DOHH2 (cell line): ENCODE data around the gene GALNT2.

Source experiments
- CTCF ChIP-seq: fragments of 200-600 bp; sonication (generic); IDR thresholded peaks from one replicate; pipeline ENCODE4 v1.5.1; 2014; ENCODE audit warnings: antibody characterized with exemption, mild to moderate bottlenecking, low read depth, low read length; ENCODE audit not compliant: poor library complexity, severe bottlenecking
- EZH2phosphoT487 ChIP-seq: fragments of 200-600 bp; sonication (generic); IDR thresholded peaks from 2 replicates; pipeline ENCODE4 v1.6.1; 2017; ENCODE audit warnings: borderline replicate concordance, mild to moderate bottlenecking, antibody characterized with exemption, low read length, moderate library complexity, mixed read lengths

- TF ChIP-seq CTCF (no peak), EZH2phosphoT487 (no peak)
Observed at GRCh38 chr1:230132758-230133157, 65.7 kb downstream of the GALNT2 start.
